ENCODE data around the gene TUBB4B. TPM values are rescaled to one million over a fixed set of nuclear protein-coding genes. Genes with fewer than 3 reads are reported as not detected.

Gene TUBB4B
- total and polyA plus RNA-seq, 2 of the 4 experiments (the other 2 are of a cell fraction), result 237 to 529 TPM

- dilution Hi-C loops (cut with HindIII; ENCODE audit: low sequenced_read_pairs, unreplicated experiment), result no loop called here
- Histone ChIP-seq H3K4me3 (ENCODE audit: insufficient read depth, low read depth, low read length) (no peak overlapping the region), H2AFZ (replicated peaks; ENCODE audit: low read length, poor library complexity) (no peak overlapping the region)
These were observed 23.5 kb upstream of the TUBB4B start for GRCh38 chr9:137217276-137218211.

More at GRCh38 chr9:137217276-137218211, 23.5 kb upstream of the TUBB4B start:
- peaks cover 3% of the 10 kb centered on the region; the same call in 1 of the 2 replicates for H3K9me1 ChIP-seq (ENCODE audit: insufficient read depth, low read length)
- in situ Hi-C loops (cut with MboI; ENCODE audit: low sequenced_read_pairs) (no loop called here), intact Hi-C loops (cut with micrococcal nuclease) (no loop called here)
- H3K9ac ChIP-seq (ENCODE audit: low read depth, low read length), result no peak overlapping the region
- WGBS, 2 experiments (ENCODE audit: extremely low coverage in 2 of 2, insufficient read length in 1 of 2), result 70% methylated on average over 16 of the region's 36 CpGs; no CpG with 5 or more reads in 1 of the 2 experiments
- H2BK20ac ChIP-seq (ENCODE audit: low read depth, low read length), result no peak overlapping the region
- no peaks in the 10 kb centered on the region for H3K9me3 ChIP-seq (ENCODE audit: control insufficient read depth, insufficient read depth, low read length)
- ChIA-PET POLR2A (ENCODE audit: unreplicated experiment) (no interaction called here), CTCF (no interaction called here)
- no peak overlapping the region for H3K4me2 ChIP-seq (ENCODE audit: low read depth, low read length)
- DNase-seq (no peak), ATAC-seq (ENCODE audit: low read depth) (no peak)
- H2AK9ac ChIP-seq (replicated peaks; ENCODE audit: low read depth, low read length, poor library complexity), result peak overlapping the region; percentile 70
- H3K36me3 ChIP-seq (ENCODE audit: control insufficient read depth, insufficient read depth, low read length), result peaks cover 16% of the 10 kb centered on the region
- H3K27me3 ChIP-seq (ENCODE audit: control insufficient read depth, insufficient read depth, low read length), result no peaks in the 10 kb centered on the region
- no peak overlapping the region for H3K14ac ChIP-seq (replicated peaks; ENCODE audit: low read depth, low read length)
- no peak overlapping the region for H4K91ac ChIP-seq (ENCODE audit: insufficient read depth, low read depth, low read length)
- no peak overlapping the region for H2BK120ac ChIP-seq (ENCODE audit: low read depth, low read length)
- H3K27ac ChIP-seq (ENCODE audit: insufficient read depth, low read length), result no peak overlapping the region
- BruUV-seq (replicated peaks), result no TSS peak
- no peak overlapping the region for H3K18ac ChIP-seq (ENCODE audit: low read depth, low read length)
- no peak overlapping the region for H4K5ac ChIP-seq (ENCODE audit: low read depth, low read length)
- no peaks in the 10 kb centered on the region for H4K20me1 ChIP-seq (ENCODE audit: insufficient read depth, low read length)
- H2AK5ac ChIP-seq (ENCODE audit: low read depth, low read length), result no peak overlapping the region
- peaks cover 8% of the 10 kb centered on the region for H3K4me1 ChIP-seq (ENCODE audit: control insufficient read depth, insufficient read depth, low read length)
- no peak overlapping the region for H2BK5ac ChIP-seq (ENCODE audit: low read depth, low read length, poor library complexity, severe bottlenecking)
- TF ChIP-seq CHD1 (IDR thresholded peaks at IDR 0.05; ENCODE audit: low read depth, low read length) (no peak), RAD21 (IDR thresholded peaks at IDR 0.05; ENCODE audit: low read length) (no peak), CEBPB (IDR thresholded peaks at IDR 0.05; ENCODE audit: low read depth, low read length) (no peak), MAZ (IDR thresholded peaks at IDR 0.05; ENCODE audit: borderline replicate concordance, low read depth, low read length) (no peak)
- no peak overlapping the region for H3K56ac ChIP-seq (ENCODE audit: extremely low read depth, insufficient read depth, low read length)
- H2BK15ac ChIP-seq (ENCODE audit: low read depth, low read length), result no peak overlapping the region
- no peak overlapping the region for H4K8ac ChIP-seq (ENCODE audit: low read depth in 2 of 2, low read length in 2 of 2)
- H3K79me1 ChIP-seq (ENCODE audit: low read depth in 1 of 2, low read length in 2 of 2), result peaks cover 0 to 6% of the 10 kb centered on the region in 2 experiments; a peak in 1 of 4 replicates
- no peak overlapping the region for H3K4ac ChIP-seq (ENCODE audit: low read depth, low read length)
- no peak overlapping the region for H3K23ac ChIP-seq (ENCODE audit: low read depth, low read length)

All from IMR-90 (cell line).